OCI-LY1 (cell line): ENCODE results near the gene PXMP4.

Experiments used
- H2AFZ ChIP-seq: fragments of 200-600 bp; sonication (generic), shearing (Covaris generic); 2 replicates; pipeline ENCODE4 v1.6.0; 2014; ENCODE audit warnings: antibody characterized with exemption, mild to moderate bottlenecking, low read length
- H3F3A ChIP-seq: fragments of 200-600 bp; sonication (generic), shearing (Covaris generic); 2 replicates; pipeline ENCODE4 v1.6.0; 2014; ENCODE audit warnings: mild to moderate bottlenecking, antibody characterized with exemption, low read length, moderate library complexity; ENCODE audit not compliant: insufficient read depth
- H3K27ac ChIP-seq: fragments of 200-600 bp; sonication (generic); 2 replicates; pipeline ENCODE4 v1.5.1; 2014; ENCODE audit warnings: low read length, mixed run types, mild to moderate bottlenecking, low read depth; ENCODE audit not compliant: poor library complexity, severe bottlenecking
- H3K27me3 ChIP-seq: fragments of 200-600 bp; sonication (generic); 2 replicates; pipeline ENCODE4 v1.6.0; 2014; ENCODE audit warnings: antibody characterized with exemption, mild to moderate bottlenecking, low read length, moderate library complexity; ENCODE audit not compliant: insufficient read depth
- H3K36me3 ChIP-seq: fragments of 200-600 bp; sonication (generic); 2 replicates; pipeline ENCODE4 v1.6.1; 2014; ENCODE audit warnings: mild to moderate bottlenecking, antibody characterized with exemption, low read length, moderate library complexity, mixed read lengths; ENCODE audit not compliant: insufficient read depth
- H3K4me1 ChIP-seq: fragments of 200-600 bp; sonication (generic); 2 replicates; pipeline ENCODE4 v1.5.1; 2014; ENCODE audit warnings: mild to moderate bottlenecking, low read length, moderate library complexity; ENCODE audit not compliant: insufficient read depth, severe bottlenecking
- H3K4me2 ChIP-seq: fragments of 200-600 bp; sonication (generic), shearing (Covaris generic); 2 replicates; pipeline ENCODE4 v1.6.1; 2014; ENCODE audit warnings: low read length
- H3K4me3 ChIP-seq: fragments of 200-600 bp; sonication (generic); 2 replicates; pipeline ENCODE4 v1.5.1; 2014; ENCODE audit warnings: low read length, low read depth, mild to moderate bottlenecking, mixed read lengths; ENCODE audit not compliant: poor library complexity, severe bottlenecking
- H3K79me2 ChIP-seq: fragments of 200-600 bp; shearing (Covaris generic); 2 replicates; pipeline ENCODE4 v1.6.1; 2016; ENCODE audit warnings: mixed run types, low read length, mixed read lengths; ENCODE audit not compliant: insufficient read depth
- H3K9ac ChIP-seq: fragments of 200-600 bp; sonication (generic), shearing (Covaris generic); 2 replicates; pipeline ENCODE4 v1.6.1; 2014; ENCODE audit warnings: mild to moderate bottlenecking, low read length, mixed read lengths
- H3K9me2 ChIP-seq: fragments of 200-600 bp; sonication (generic), shearing (Covaris generic); 2 replicates; pipeline ENCODE4 v1.6.1; 2014; ENCODE audit warnings: low read depth, mild to moderate bottlenecking, low read length, mixed read lengths
- H3K9me3 ChIP-seq: fragments of 200-600 bp; shearing (Covaris generic); 2 replicates; pipeline ENCODE4 v1.6.1; 2014; ENCODE audit warnings: low read length, mixed read lengths
- H4K20me1 ChIP-seq: fragments of 200-600 bp; sonication (generic), shearing (Covaris generic); 2 replicates; pipeline ENCODE4 v1.6.0; 2016; ENCODE audit warnings: mild to moderate bottlenecking, low read length; ENCODE audit not compliant: insufficient read depth
- EZH2 ChIP-seq: fragments of 200-600 bp; sonication (generic), shearing (Covaris generic); IDR thresholded peaks from 2 replicates; pipeline ENCODE4 v1.8.0; 2017; ENCODE audit warnings: borderline replicate concordance, mixed run types, mild to moderate bottlenecking, antibody characterized with exemption, low read length, moderate library complexity, mixed read lengths
- TF ChIP-seq, protein P1 (sequence below): fragments of 200-600 bp; sonication (generic), shearing (Covaris generic); IDR thresholded peaks from 2 replicates; pipeline ENCODE4 v1.5.1; 2017; ENCODE audit warnings: mild to moderate bottlenecking, antibody characterized with exemption, low read length, moderate library complexity, mixed read lengths

The PXMP4 gene

DNA sequence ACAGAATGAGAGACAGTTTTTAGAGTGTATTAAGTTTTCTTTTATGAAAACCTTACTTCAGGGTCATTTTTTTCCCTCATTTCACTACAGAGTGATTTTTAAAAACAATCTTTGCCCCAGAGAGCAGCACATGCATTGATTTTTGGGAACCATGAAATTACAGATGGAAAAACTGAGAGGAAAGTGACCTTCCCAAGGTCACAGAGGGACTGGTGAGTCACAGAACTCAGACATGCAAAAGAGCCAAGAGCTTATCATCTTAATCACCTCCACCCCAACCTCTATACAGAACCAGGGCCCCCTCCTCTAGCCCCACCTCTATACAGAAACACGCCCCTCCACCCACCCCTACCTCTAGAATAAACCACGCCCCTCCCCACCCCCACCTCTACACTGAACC lies 10.7 kb downstream of the PXMP4 start:
- Histone ChIP-seq H3K9ac (no peak overlapping the region), H3K36me3 (peaks cover 62% of the 10 kb centered on the region), H3K27ac (no peak overlapping the region)

DNA sequence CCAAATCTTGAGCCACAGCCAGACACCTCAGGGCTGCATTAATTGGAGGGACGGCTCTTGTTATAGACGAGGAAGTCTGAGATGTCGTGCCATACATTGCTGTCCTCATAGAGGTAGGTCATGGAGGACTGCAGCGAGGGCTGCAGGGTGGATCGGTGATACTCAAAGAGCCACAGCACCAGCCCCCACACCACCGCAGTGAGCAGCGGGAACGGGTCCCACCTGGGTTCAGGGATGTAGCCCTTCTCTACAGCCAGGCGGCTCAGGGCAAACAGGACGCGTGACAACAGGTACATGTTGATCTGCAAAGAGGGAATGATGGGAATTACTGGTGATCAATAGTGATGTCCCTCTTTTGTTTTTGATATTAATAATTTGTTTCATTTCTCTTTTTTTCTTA lies 12.4 kb downstream of the PXMP4 start:
- H3K4me3 ChIP-seq, result no peak overlapping the region
- no peaks in the 10 kb centered on the region for H3K9me3 ChIP-seq
- no peaks in the 10 kb centered on the region for H3K4me1 ChIP-seq
- H3F3A ChIP-seq, result no peaks in the 10 kb centered on the region
- no peaks in the 10 kb centered on the region for H3K27me3 ChIP-seq
- no peak overlapping the region for H3K4me2 ChIP-seq
- H3K9me2 ChIP-seq, result no peaks in the 10 kb centered on the region
- H3K9ac ChIP-seq, result no peak overlapping the region
- TF ChIP-seq EZH2, result no peak
- TF ChIP-seq, protein P1, sequence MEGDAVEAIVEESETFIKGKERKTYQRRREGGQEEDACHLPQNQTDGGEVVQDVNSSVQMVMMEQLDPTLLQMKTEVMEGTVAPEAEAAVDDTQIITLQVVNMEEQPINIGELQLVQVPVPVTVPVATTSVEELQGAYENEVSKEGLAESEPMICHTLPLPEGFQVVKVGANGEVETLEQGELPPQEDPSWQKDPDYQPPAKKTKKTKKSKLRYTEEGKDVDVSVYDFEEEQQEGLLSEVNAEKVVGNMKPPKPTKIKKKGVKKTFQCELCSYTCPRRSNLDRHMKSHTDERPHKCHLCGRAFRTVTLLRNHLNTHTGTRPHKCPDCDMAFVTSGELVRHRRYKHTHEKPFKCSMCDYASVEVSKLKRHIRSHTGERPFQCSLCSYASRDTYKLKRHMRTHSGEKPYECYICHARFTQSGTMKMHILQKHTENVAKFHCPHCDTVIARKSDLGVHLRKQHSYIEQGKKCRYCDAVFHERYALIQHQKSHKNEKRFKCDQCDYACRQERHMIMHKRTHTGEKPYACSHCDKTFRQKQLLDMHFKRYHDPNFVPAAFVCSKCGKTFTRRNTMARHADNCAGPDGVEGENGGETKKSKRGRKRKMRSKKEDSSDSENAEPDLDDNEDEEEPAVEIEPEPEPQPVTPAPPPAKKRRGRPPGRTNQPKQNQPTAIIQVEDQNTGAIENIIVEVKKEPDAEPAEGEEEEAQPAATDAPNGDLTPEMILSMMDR, result no peak
- no peaks in the 10 kb centered on the region for H4K20me1 ChIP-seq
- peaks cover 48% of the 10 kb centered on the region for H3K36me3 ChIP-seq
- H3K79me2 ChIP-seq, result no peaks in the 10 kb centered on the region
- no peak overlapping the region for H3K27ac ChIP-seq
- H2AFZ ChIP-seq, result no peak overlapping the region

More for the DNA sequence above, 10.7 kb downstream of the PXMP4 start:
- Histone ChIP-seq H3K4me2 (no peak overlapping the region), H3K9me2 (no peaks in the 10 kb centered on the region), H2AFZ (no peak overlapping the region), H3K4me3 (no peak overlapping the region), H3F3A (no peaks in the 10 kb centered on the region), H3K27me3 (no peaks in the 10 kb centered on the region), H3K4me1 (no peaks in the 10 kb centered on the region), H3K79me2 (no peaks in the 10 kb centered on the region), H3K9me3 (no peaks in the 10 kb centered on the region), H4K20me1 (no peaks in the 10 kb centered on the region)
- no peak for TF ChIP-seq EZH2
- TF ChIP-seq, protein P1, result no peak

DNA sequence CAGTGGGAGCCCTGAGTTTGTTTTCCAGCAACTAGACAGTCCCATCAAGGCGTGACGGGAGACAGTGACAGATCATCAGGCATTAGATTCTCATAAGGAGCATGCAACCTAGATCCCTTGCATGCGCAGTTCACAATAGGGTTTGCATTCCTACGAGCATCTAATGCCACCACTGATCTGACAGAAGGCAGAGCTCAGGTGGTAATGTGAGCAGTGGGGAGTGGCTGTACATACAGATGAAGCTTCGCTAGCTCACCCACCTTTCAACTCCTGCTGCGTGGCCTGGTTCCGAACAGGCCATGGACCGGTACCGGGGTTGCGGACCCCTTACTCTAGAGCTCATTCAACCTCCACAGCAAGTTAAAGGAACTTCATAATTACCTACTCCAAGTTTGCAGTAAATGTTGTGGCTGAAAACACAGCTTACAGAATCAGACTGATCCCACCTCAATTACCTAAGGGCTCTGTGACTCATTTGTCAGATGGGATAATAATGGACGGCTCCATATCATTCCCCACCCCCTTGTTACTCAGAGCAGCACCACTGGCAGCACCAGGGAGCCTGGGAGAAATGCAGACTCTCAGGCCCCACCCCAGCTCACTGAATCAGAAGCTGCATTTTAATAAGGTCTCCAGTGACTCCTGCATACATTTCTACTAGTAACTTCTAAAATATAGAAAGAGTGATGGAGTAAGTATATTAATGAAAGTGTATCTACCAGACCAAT lies 15.7 kb downstream of the PXMP4 start:
- peaks cover 28% of the 10 kb centered on the region for H3K36me3 ChIP-seq
- no peak overlapping the region for H3K4me2 ChIP-seq
- no peaks in the 10 kb centered on the region for H3K79me2 ChIP-seq
- H3K4me1 ChIP-seq, result no peaks in the 10 kb centered on the region
- TF ChIP-seq EZH2, result no peak
- TF ChIP-seq, protein P1, result no peak
- H3K27me3 ChIP-seq, result no peaks in the 10 kb centered on the region
- no peaks in the 10 kb centered on the region for H4K20me1 ChIP-seq
- H3K9me3 ChIP-seq, result no peaks in the 10 kb centered on the region
- no peak overlapping the region for H3K4me3 ChIP-seq
- H3K9me2 ChIP-seq, result no peaks in the 10 kb centered on the region
- H3F3A ChIP-seq, result no peaks in the 10 kb centered on the region
- H3K27ac ChIP-seq, result no peak overlapping the region
- no peak overlapping the region for H3K9ac ChIP-seq
- no peak overlapping the region for H2AFZ ChIP-seq
